Stimulated activated CD8-positive, alpha-beta memory T cell treated with anti-CD3 and anti-CD28 coated beads, Interleukin-12 subunit alpha, Interleukin-12 subunit beta, amount 100 ng/mL, for 4 hours (primary cell): ENCODE results near the gene LACTB.

ENCODE experiments used
- DNase-seq: peaks from one replicate; pipeline ENCODE4 v3.0.0-alpha.2; 2020; ENCODE audit warnings: low read depth

Gene LACTB

DNA sequence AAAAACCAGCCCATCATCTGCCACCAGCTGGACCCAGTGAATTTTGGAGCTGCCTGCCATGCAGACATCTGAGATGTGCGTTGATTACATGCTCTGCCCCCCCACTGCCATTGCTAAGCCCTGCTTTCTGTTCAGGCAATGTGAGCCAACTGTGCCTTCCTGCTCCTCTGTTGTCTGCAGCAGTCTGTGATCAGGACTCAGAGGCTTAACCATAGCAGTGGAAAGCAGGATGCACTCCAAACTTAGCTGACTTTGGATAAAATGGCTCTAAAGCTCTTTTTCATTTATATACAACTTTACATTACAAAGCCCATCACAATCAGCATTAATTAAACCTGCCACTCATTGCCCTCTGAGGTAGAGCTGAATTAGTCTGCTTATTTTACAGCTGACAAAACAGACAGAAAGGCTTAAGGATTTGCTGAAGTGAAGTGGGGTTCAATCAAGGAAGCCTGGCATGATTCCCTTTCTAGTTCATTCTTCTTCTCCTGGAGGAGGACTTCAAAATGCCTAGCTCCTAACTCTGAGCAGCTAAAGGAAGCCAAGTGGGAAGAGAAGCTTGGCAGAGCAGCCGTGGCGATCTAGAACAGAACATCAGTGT is 51.3 kb downstream of the LACTB start:
- no peak for DNase-seq

DNA sequence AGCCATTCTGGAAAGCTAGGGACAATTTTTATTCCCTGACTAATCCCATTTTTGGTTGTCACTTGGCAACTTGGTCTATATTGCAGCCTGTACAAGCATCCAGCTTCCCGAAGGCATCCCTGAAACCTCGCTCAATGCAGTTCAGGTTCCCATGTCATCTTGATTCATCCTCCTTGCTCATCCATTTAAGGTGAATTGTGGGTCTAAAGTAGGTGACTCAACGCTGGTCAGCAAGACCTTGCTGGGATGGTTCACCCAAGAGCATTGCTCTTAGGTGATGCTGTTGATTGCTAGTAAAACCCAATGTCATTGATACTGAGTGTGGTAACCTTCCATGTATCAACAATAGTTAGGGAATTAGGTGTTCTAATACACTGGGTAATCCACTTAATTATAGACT is 54.6 kb downstream of the LACTB start:
- no peak for DNase-seq

DNA sequence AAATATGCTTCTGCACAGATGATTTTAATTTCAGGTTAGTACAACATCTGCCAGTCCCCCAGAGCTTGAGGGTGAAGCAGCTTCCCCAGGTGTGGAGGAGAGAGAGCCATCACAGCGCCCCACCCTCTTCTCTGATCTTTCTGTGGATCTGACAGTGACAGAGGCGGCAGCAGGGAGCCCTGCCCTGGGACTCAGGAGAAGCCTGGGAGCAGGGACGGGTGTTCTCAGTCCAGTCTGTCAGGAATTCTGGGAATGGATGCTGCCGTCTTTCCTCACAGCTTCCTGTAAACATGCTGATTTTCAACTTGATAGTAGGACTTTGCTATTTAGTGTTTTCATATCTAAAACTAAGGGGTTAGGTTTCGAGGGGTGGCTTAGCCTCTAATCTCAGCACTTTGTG is 56.4 kb downstream of the LACTB start:
- DNase-seq: no peak

DNA sequence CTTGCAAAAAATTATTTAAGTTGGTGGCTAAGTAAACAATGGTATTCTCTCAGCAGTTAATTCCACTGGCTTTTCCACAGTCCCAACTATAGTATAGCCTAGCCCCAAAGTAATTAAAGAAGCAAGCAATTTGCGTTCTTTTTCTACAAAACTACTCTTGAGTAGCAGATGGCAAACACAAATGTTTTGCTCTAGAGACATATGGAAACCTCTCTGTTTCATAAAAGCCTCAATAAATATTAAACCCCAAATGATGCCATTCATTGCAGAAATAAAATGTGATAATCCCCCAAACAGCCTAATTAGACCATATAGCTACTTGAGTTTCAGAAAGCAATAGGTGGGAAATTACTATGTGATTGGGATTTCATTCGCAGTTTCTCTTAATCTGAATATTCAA is 59.1 kb downstream of the LACTB start:
- no peak for DNase-seq

DNA sequence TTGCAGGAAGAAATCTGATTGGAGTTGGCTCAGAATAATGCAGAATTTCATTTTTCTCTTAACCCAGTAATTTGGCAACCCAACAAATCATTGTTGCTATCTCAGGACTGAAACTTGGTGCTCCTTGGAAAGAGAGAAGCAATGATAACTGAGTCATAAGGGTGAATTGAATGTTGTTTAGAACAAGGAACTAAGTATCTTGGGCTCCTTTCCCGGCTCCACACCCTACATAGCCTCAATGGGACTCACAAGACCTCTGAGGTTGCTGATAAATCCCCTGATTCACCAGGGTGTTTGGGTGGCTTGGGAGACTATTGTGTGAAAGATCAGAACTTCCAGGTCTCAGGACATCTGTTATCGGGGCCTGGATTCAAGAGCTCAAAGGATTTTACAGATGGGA is 60.0 kb downstream of the LACTB start:
- DNase-seq: no peak

DNA sequence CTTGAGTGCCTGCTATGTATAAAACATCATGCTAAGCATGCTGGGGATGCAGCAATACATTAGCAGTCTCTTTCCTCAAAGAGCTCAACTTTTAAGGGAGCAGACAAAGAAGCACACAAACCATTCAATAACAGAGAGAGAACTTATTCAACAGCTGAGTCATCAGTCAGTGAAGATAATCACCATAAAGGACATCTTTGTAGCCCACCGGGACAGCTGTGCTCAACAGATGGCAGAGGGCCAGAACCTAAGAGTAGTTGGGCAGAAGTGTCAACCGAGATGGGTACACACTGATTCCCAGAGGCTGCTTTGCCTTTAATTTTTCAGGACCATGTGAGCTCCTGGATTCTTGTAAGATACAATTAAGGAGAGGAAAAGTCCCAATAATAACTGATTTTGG is 63.5 kb downstream of the LACTB start:
- no peak for DNase-seq

DNA sequence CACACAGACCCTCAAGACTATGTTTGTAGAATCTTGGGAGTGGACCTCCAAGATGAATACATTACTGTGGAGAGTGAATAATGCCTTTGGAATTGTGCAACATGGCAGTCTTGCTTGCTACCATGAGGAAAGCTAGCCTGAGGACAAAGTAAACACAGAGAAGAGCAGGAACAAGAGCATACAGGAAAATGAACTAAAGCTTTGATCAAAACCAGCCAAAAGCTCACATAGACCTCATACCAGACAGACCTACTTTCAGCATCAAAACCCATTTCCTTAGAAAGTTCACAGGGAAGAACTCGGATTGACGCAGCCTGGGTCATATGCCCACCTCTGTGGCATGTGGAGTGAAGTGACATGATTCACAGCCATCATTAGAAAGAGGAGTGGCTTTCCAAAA is 64.4 kb downstream of the LACTB start:
- no peak for DNase-seq

DNA sequence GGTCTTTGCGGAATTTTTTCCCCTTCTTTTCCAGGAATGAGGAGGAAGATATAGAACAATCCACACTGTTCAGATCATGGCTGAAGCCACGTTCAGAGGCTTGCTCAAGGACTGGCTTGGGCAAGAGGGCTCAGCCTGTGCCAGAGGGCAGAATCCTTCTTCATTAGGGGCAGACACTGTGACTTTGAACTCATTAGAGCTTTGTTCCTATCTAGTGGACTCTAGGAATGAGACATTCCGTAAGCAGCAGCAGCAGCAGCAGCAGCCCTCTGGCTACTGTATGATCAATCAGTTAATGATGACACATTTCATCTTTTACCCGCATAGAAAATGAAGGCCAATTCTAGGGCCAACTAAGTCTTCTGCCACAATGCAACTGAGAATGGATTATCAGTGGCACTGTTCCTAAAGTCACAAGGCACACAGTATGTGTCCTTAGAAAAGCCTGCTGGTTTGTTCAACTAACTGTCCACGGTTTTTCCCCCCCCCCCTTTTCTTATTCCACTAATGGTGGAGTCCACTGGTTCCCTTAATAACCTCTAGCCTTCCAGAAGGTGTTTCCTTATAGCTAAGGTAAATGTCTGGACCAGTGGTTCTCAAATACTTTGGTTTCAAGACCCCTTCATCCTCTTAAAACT is 66.0 kb downstream of the LACTB start:
- DNase-seq: no peak

DNA sequence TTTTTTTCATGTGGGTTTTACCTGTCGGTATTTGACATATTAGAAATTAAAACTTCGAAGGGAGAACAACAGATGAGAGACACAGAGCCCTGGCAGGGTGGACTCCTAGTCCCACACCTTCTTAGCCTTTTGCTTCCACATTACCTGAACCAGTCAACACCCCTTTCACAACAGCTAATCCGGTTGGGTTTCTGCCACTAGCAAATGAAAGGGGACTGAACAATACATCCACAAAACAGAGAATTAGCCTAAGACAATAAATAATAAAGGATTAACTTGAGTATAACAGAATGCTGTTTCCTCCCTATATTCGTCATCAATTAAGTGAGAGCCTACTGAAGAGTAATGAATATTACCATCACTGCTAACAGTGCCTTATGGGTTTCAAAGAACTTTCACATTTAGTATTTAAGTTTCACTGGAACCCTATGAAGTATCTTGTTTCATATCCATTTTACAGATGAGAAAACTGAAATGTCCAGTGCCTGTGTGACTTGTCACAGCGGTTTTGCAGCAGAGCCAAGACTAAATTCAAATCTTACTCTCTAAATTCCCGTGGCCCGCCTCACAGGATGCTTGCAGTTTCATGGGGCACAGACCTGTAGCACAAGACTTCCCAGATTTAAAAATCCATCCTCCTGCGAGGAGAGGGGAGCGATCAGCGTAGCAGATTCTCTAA is 66.7 kb downstream of the LACTB start:
- DNase-seq: no peak

DNA sequence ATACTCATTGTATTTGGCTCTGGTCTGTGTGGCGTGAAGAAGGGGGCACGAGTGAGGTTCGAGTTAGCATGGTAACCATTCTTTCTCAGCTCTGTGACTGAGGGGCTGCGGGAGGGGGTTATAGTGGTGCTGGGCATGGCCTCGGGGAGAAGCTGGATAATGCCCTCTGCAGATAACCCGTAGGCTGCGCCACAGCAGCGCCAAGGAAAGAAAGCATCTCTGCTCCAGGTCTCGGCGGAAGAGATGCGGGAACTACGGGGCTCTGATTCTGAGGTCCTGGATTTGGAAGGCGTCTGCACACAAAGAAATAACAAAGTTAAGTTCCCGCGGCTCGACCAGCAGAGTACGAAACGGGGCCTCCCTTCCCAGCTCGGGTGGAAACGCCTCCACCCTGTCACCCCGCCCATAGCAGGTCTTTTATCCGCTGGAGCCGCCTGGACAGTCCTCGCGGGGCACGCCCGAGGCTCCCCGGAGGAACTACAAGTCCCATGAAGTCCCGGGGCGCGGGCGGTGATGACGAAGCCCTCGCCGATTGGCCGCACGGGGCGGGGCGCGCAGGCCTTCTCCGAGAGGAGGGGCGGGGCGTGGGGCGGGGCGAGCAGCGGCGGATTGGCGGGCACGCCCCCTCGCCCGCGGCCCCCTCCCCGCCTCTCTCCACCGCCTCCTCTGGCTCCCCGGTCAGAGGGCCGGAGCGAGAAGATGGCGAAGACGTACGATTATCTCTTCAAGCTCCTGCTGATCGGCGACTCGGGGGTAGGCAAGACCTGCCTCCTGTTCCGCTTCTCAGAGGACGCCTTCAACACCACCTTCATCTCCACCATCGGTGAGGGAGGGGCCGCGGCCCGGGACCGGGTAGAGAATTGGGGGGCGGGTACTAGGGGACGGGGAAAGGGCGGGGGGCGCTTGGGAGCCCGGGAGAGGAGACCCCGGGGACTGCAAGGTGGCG is 67.5 kb downstream of the LACTB start, which contains the start of gene RAB8B:
TSS of gene RAB8B (plus strand) at position 681 of the 946 bp plus-strand sequence. CDS start at position 700, 19 bp downstream.
- DNase-seq: peak; percentile 98

DNA sequence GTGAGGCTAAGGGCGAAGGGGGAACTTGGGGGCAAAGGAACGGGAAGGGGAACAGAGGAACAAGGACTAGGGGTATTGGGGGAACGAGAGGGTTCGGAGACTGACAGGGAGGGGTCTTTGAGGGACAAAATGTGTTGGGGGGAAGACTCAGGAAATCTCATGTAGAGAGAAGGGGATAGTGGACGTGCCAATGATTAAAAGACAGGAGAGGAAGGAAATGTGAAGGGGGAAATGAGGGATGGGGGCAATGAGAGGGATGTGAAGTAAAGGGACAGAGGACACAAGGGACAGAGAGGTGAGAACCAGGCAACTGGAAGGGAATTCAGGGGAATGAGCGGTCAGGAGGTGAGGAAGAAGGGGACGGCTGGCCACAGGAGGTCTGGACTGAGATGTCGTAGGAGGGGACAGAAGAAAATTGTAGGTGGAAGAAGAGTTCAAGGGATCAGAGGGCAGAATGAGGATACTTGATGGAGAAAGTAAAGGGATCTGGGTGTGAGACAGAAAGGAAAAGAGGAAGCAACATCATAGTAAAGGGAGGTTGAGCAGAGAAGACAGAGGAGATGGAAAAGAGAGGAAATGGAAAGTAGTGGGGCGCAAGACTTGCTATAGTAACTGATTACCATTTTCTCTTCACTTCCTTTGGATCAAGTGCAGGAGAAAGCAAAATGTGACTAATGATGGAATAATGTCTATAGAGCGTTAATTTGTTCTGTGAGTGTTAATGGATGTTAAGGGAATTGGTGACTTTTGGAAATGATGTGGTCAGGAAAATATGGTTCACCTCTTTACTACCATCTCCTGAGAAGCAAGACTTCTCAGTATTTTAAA is 68.5 kb downstream of the LACTB start:
- DNase-seq: no peak

DNA sequence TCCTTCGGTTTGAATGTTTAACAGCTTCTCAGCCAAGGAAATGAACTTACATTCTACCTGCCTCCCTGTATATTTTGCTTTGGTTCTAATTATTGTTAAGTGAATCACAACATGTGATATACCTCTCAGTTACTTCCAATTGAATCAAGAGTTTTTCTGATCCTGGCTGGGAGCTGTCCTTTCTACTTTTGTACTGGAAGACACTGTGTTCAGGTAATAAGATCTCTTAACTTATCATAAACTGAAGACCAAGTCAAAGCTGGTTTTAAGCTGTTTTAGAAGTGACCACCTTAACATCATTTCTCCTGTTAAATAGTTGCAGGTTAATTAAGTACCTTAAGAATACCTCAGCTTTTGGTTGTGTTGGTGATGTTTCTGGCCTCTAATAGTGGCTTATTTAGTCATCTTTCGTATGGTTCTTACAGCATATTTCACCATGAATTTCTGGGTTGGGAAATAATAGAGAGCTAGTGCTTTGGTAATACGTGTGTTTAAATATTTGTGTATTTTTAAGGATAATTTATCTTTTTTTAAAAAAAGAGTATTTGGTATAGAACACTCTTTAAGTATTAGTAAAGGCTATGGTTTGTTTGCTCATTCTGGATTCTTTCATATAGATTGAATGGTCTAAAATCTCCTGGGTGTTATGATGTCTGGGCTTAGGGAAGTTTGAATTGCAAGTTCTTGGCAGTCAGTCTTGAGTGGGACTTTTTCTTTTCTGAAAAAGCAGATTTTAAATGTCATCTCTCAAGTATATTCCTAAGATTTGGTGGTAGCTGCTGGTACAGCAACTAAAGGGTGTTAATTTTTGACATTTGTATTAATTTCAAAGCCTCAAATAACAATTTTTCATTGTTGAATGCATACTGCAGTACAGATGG is 69.3 kb downstream of the LACTB start:
- DNase-seq: no peak
